HEK293T (cell line): ENCODE results near the gene PFKFB2.

Source experiments
- CTCF ChIA-PET: fragments of 350-600 bp; formaldehyde crosslinking; extraction: SDS; loops from one replicate; lab custom pipeline; 2021; ENCODE audit warnings: antibody characterized with exemption, inconsistent platforms; lab: Yijun Ruan, JAX
- POLR2A ChIA-PET: fragments of 350-600 bp; formaldehyde crosslinking; extraction: SDS; loops from one replicate; lab custom pipeline; 2020; ENCODE audit warnings: antibody characterized with exemption, inconsistent platforms; lab: Yijun Ruan, JAX
- DNase-seq: peaks from one replicate; pipeline ENCODE4 v3.0.0; 2012; ENCODE audit warnings: mixed read lengths; ENCODE audit errors: extremely low spot score
- ARNT ChIP-seq: fragments of 450-650 bp; IDR thresholded peaks from 2 replicates; pipeline ENCODE4 v1.6.1; 2017; ENCODE audit warnings: mild to moderate bottlenecking
- BHLHE40 ChIP-seq: fragments of 450-650 bp; IDR thresholded peaks from 2 replicates; pipeline ENCODE4 v1.6.1; 2016; ENCODE audit warnings: mild to moderate bottlenecking, moderate library complexity, borderline replicate concordance
- CTBP1 ChIP-seq: fragments of 450-650 bp; IDR thresholded peaks from 2 replicates; pipeline ENCODE4 v1.6.1; 2016; ENCODE audit warnings: borderline replicate concordance
- ELF4 ChIP-seq: fragments of 450-650 bp; IDR thresholded peaks from 2 replicates; pipeline ENCODE4 v1.6.1; 2017; ENCODE audit warnings: antibody characterized with exemption
- FOXA1 ChIP-seq: fragments of 450-650 bp; IDR thresholded peaks from 2 replicates; pipeline ENCODE4 v1.6.1; 2016; ENCODE audit warnings: mild to moderate bottlenecking
- FOXK2 ChIP-seq: fragments of 450-650 bp; IDR thresholded peaks from 2 replicates; pipeline ENCODE4 v1.6.1; 2016; ENCODE audit warnings: mild to moderate bottlenecking
- FOXM1 ChIP-seq: fragments of 450-650 bp; IDR thresholded peaks from 2 replicates; pipeline ENCODE4 v1.6.1; 2017; ENCODE audit warnings: mild to moderate bottlenecking, borderline replicate concordance
- HDGF ChIP-seq: fragments of 450-650 bp; IDR thresholded peaks from 2 replicates; pipeline ENCODE4 v1.6.1; 2017; ENCODE audit warnings: antibody characterized with exemption, borderline replicate concordance
- L3MBTL2 ChIP-seq: fragments of 450-650 bp; conservative IDR thresholded peaks from 2 replicates; pipeline ENCODE4 v1.6.1; 2016; ENCODE audit warnings: mild to moderate bottlenecking
- LEF1 ChIP-seq: fragments of 450-650 bp; IDR thresholded peaks from 2 replicates; pipeline ENCODE4 v1.6.1; 2017; ENCODE audit warnings: mild to moderate bottlenecking, borderline replicate concordance
- NFRKB ChIP-seq: fragments of 450-650 bp; IDR thresholded peaks from 2 replicates; pipeline ENCODE4 v1.6.1; 2016; ENCODE audit warnings: mild to moderate bottlenecking, moderate library complexity
- SP1 ChIP-seq: fragments of 450-650 bp; IDR thresholded peaks from 2 replicates; pipeline ENCODE4 v1.6.1; 2017
- SUZ12 ChIP-seq: fragments of 450-650 bp; IDR thresholded peaks from 2 replicates; pipeline ENCODE4 v1.6.1; 2016; ENCODE audit warnings: mild to moderate bottlenecking
- TARDBP ChIP-seq: fragments of 450-650 bp; IDR thresholded peaks from 2 replicates; pipeline ENCODE4 v1.6.1; 2016
- ZNF384 ChIP-seq: fragments of 450-650 bp; IDR thresholded peaks from 2 replicates; pipeline ENCODE4 v1.6.1; 2016
- TF ChIP-seq, protein P1 (sequence below): fragments of 450-650 bp; IDR thresholded peaks from 2 replicates; pipeline ENCODE4 v1.6.1; 2016

The PFKFB2 gene

DNA sequence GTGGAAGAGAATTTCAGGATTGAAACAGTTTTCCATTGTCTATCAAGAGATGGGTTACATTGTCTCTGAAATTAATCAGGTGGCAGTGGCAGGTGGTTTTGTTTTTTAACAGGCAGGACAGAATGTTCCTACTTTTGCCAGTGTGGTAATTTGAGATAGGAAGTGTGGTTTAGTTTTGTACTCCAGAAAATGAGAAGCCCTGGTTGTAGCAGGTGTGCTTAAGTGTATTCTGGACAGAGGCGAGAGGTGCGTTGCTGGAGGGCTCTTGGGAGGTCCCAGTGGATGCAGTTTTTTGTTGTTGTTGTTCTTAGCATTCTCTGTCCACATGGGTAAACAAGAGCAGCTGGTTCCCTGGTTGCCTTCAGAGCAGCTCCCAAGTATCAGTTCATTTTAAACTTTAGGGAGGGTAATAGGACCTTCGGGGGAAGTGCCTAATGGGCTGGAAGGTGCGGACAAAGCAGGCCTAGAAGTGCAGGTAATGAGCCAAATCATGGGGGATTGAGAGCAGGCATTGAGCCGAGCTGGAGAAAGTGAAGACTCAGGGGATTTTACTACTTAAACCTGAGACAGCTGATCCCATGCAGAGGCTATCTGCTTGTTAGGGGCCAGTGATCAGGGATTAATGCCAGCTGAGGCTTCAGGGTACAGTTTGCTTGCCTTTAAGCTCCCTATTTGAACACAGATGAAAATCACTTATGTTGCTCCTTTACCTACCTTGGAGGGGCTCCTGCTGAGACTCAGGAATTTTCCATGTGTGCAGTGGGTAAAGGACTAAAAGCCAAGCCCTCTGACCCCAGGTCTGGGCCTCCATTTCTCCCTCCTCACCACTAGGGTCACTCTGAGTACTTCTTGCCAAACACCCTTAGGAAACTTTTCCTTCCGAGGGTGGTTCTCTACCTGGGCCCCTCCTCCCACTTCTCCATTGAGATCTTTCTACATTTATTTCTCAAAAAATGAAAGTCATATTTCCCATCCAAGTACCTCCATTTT is 6.1 kb downstream of the PFKFB2 start:
- ChIA-PET CTCF (no interaction called here), POLR2A (no interaction called here)
- no peak for TF ChIP-seq HDGF
- TF ChIP-seq TARDBP: no peak
- TF ChIP-seq SUZ12: no peak
- TF ChIP-seq FOXK2: no peak
- TF ChIP-seq ZNF384: no peak
- no peak for TF ChIP-seq SP1
- no peak for TF ChIP-seq ELF4
- TF ChIP-seq NFRKB: no peak
- no peak for TF ChIP-seq BHLHE40
- TF ChIP-seq FOXA1: no peak
- TF ChIP-seq FOXM1: no peak
- TF ChIP-seq CTBP1: no peak
- TF ChIP-seq L3MBTL2: no peak
- DNase-seq: no peak

DNA sequence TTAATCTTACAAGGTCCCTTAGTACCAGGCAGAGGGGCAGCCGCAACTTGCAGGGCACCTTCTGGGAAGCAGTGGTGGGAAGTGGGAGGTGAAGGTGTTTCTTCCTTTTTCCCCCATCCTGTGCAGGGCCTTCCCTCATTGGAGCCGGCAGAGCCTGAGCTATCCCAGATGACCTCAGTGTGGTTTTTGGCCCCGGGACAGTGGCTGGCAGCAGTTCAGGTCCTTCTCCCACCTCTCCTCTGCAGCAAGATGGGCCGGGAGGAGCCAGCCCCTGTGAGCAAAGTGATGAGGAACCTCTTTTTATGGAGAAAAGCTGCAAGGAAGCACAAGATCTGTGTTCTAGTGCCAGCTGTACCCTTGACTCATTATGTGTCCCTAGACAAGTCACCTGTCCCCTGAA is 6.8 kb downstream of the PFKFB2 start:
- ChIA-PET POLR2A (no interaction called here), CTCF (interaction anchor here (0.6 to 0.8 kb wide), 3 partner anchors 10 to 126 kb away, joined by 3 read pairs; no protein-coding TSS in a partner anchor)
- TF ChIP-seq HDGF (no peak), L3MBTL2 (no peak), ZNF384 (no peak), ARNT (no peak), NFRKB (no peak), FOXA1 (no peak), LEF1 (no peak)
- TF ChIP-seq, protein P1, sequence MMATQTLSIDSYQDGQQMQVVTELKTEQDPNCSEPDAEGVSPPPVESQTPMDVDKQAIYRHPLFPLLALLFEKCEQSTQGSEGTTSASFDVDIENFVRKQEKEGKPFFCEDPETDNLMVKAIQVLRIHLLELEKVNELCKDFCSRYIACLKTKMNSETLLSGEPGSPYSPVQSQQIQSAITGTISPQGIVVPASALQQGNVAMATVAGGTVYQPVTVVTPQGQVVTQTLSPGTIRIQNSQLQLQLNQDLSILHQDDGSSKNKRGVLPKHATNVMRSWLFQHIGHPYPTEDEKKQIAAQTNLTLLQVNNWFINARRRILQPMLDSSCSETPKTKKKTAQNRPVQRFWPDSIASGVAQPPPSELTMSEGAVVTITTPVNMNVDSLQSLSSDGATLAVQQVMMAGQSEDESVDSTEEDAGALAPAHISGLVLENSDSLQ: no peak
- DNase-seq: no peak

DNA sequence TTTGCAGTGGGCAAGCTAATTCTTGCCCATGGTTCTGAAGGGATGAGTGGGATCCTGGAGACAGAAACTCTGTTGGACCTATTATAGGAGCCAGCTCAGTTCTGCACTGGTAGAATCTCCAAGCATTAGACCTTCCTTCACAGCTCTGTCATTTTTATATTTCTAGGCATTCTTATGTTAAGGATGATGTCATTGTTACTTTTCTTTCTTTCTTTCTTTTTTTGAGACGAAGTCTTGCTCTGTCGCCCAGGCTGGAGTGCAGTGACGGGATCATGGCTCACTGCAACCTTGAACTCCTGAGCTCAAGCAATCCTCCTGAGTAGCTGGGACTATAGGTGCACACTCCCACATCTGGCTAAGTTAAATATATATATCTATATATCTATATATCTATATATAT is 7.5 kb downstream of the PFKFB2 start:
- DNase-seq: no peak
- no peak for TF ChIP-seq FOXM1
- ChIA-PET CTCF (interaction anchor here (0.6 to 0.8 kb wide), 3 partner anchors 10 to 127 kb away, joined by 3 read pairs; no protein-coding TSS in a partner anchor), POLR2A (no interaction called here)

DNA sequence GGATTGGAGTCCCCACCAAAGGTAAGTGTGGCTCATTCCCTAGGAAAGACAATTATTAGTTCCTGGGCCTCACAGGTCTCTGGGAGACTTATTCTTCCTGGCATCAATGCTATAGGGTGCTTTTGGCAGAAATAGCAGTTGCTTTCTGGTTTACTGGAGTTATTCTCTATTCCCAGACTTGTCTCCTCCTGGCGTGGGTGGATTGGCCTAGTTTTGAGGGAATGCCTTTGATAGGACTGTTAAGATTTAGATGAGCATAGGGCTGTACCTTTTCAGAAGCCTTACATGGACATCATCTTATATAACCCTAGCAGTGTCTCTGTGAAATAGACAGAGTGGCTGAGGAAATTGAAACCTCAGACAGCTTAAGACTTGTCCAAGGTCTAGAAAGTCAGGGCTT is 9.0 kb downstream of the PFKFB2 start:
- DNase-seq: no peak
- TF ChIP-seq SUZ12 (no peak), FOXM1 (no peak), NFRKB (no peak), CTBP1 (no peak), BHLHE40 (no peak), HDGF (no peak), FOXA1 (no peak), TARDBP (no peak), SP1 (no peak), ARNT (no peak), ELF4 (no peak), LEF1 (no peak)
- TF ChIP-seq, protein P1: no peak
- ChIA-PET CTCF (no interaction called here), POLR2A (interaction anchor here (1.8 kb wide), 1 partner anchor 9 kb away, joined by 7 read pairs; the partner anchor contains the start of gene PFKFB2)

DNA sequence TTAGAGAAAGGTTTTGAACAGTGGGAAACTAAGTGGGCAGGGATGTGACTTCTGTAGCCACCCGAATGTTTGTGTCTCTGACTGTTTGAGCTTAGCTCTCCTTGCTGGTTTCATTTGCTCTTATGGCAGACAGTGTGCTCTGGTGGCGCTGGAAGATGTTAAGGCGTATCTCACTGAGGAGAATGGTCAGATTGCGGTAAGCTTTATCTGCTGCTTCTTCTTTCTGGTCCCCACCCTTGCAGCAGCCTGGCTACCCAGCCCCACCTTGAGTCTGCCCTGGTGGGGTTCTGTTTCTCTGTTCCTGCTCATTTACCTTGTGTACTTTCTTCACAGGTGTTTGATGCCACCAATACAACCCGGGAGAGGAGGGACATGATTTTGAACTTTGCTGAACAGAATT is 9.9 kb downstream of the PFKFB2 start:
- CTCF ChIA-PET: no interaction called here
- POLR2A ChIA-PET: interaction anchor here (1.8 kb wide), 1 partner anchor 10 kb away, joined by 7 read pairs; the partner anchor contains the start of gene PFKFB2
- TF ChIP-seq HDGF (no peak), CTBP1 (no peak), FOXM1 (no peak)
- DNase-seq: no peak

DNA sequence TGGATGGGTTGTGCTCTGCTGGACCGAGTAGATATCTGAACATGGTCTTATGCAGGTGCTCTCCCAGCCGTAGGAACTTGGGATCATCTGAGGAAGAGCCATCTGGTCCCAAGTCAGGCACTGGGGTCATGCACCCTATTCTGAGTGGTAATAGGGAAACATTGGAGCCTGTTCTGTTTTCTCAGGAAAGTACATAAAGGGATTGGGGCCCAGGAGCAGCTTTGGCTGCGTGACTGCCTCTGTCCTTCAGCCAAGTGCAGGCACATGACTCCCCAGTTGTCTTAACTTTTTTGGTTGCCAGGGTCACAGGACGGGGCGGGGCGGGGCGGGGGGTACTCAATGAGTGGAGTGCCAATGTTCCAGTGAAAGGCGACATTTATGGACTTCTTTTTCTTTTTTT is 11.5 kb downstream of the PFKFB2 start:
- ChIA-PET CTCF (interaction anchor here (0.8 kb wide), 1 partner anchor 11 kb away, joined by 3 read pairs; the partner anchor contains the start of gene PFKFB2), POLR2A (no interaction called here)
- TF ChIP-seq SUZ12: no peak
- no peak for TF ChIP-seq SP1
- no peak for TF ChIP-seq NFRKB
- TF ChIP-seq FOXK2: no peak
- TF ChIP-seq CTBP1: no peak
- no peak for TF ChIP-seq HDGF

DNA sequence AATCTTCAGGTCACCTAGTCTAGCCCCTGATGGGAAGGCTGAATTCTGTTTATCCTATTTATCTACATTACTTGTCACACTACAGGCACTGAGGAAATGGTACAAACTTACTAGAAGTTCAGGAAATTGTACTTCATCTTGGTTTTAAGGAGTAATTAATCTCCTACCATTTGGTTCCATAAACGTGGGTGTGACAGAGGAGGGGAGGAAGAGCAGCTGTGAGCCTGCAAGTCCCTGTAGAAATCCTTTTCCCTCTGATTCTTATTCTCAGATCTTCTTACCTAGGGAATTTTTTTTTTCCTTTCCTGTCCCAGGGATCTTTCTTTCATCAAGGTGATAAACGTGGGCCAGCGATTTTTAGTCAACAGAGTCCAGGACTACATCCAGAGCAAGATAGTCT is 14.1 kb downstream of the PFKFB2 start:
- CTCF ChIA-PET: no interaction called here
- TF ChIP-seq FOXM1 (no peak), LEF1 (no peak), BHLHE40 (no peak), FOXA1 (no peak), CTBP1 (no peak), ZNF384 (no peak)

More for the DNA sequence above, 11.5 kb downstream of the PFKFB2 start:
- DNase-seq: no peak

More for the DNA sequence above, 14.1 kb downstream of the PFKFB2 start:
- no peak for DNase-seq
- POLR2A ChIA-PET: no interaction called here
